HepG2 (cell line): ENCODE measurements around the gene RNU6-1. TPM values are rescaled to one million over a fixed set of nuclear protein-coding genes. Genes with fewer than 3 reads are reported as not detected.

Experiments
- ATRX ChIP-seq: sonication (generic); formaldehyde crosslinking; IDR thresholded peaks from 2 replicates; pipeline ENCODE4 v1.4.0; 2020; ENCODE audit warnings: missing genetic modification reagents, borderline replicate concordance
- DNMT1 ChIP-seq: sonication (generic); formaldehyde crosslinking; IDR thresholded peaks from 2 replicates; pipeline ENCODE4 v1.5.1; 2020; ENCODE audit warnings: mild to moderate bottlenecking, missing genetic modification reagents
- EED ChIP-seq: sonication (generic); formaldehyde crosslinking; IDR thresholded peaks from 2 replicates; pipeline ENCODE4 v1.5.0; 2020; ENCODE audit warnings: mild to moderate bottlenecking, missing genetic modification reagents
- GLI4 ChIP-seq: sonication (generic); formaldehyde crosslinking; IDR thresholded peaks from 2 replicates; pipeline ENCODE4 v1.5.1; 2020; ENCODE audit warnings: missing genetic modification reagents, mild to moderate bottlenecking, moderate library complexity, borderline replicate concordance
- KDM5A ChIP-seq: fragments of 200-600 bp; sonication (generic); IDR thresholded peaks from 2 replicates; pipeline ENCODE4 v1.7.0; 2018; ENCODE audit warnings: antibody characterized with exemption, mild to moderate bottlenecking, low read length, borderline replicate concordance
- NFE2 ChIP-seq: sonication (generic); formaldehyde crosslinking; IDR thresholded peaks from 2 replicates; pipeline ENCODE4 v1.4.0; 2020; ENCODE audit warnings: missing genetic modification reagents
- NR2F6 ChIP-seq, 2 experiments: IDR thresholded peaks; 2 replicates each; pipeline ENCODE4 v1.6.1; 2016; ENCODE audit warnings: antibody characterized with exemption in 1 of 2, mild to moderate bottlenecking in 1 of 2
- PHF20 ChIP-seq: sonication (generic); formaldehyde crosslinking; IDR thresholded peaks from 2 replicates; pipeline ENCODE4 v1.5.0; 2020; ENCODE audit warnings: mild to moderate bottlenecking, missing genetic modification reagents
- PRPF4 ChIP-seq: fragments of 200-400 bp; formaldehyde crosslinking; IDR thresholded peaks from 2 replicates; pipeline ENCODE4 v1.6.1; 2016; ENCODE audit warnings: low read length, low read depth; ENCODE audit not compliant: poor library complexity, severe bottlenecking
- RBAK ChIP-seq: sonication (generic); formaldehyde crosslinking; IDR thresholded peaks from 2 replicates; pipeline ENCODE4 v1.5.1; 2020; ENCODE audit warnings: mild to moderate bottlenecking, missing genetic modification reagents
- RORA ChIP-seq: sonication (generic); formaldehyde crosslinking; IDR thresholded peaks from 2 replicates; pipeline ENCODE4 v1.5.0; 2020; ENCODE audit warnings: mild to moderate bottlenecking, missing genetic modification reagents, moderate library complexity
- XRCC5 ChIP-seq: fragments of 200-400 bp; formaldehyde crosslinking; optimal IDR thresholded peaks from 2 replicates; pipeline ENCODE3; 2017; ENCODE audit warnings: mild to moderate bottlenecking, low read length
- ZBED4 ChIP-seq: sonication (generic); formaldehyde crosslinking; IDR thresholded peaks from 2 replicates; pipeline ENCODE4 v1.4.0; 2020; ENCODE audit warnings: missing genetic modification reagents, borderline replicate concordance
- ZBTB1 ChIP-seq: sonication (generic); formaldehyde crosslinking; IDR thresholded peaks from 2 replicates; pipeline ENCODE4 v1.4.0; 2020; ENCODE audit warnings: missing genetic modification reagents, borderline replicate concordance
- ZBTB3 ChIP-seq: sonication (generic); formaldehyde crosslinking; IDR thresholded peaks from 2 replicates; pipeline ENCODE4 v1.4.0; 2020; ENCODE audit warnings: low read depth, mild to moderate bottlenecking, moderate library complexity, missing genetic modification reagents, borderline replicate concordance
- ZFP62 ChIP-seq: sonication (generic); formaldehyde crosslinking; IDR thresholded peaks from 2 replicates; pipeline ENCODE4 v1.4.0; 2020; ENCODE audit warnings: missing genetic modification reagents
- ZNF207 ChIP-seq: fragments of 450-650 bp; IDR thresholded peaks from 2 replicates; pipeline ENCODE4 v1.6.1; 2016; ENCODE audit warnings: antibody characterized with exemption, borderline replicate concordance
- ZNF441 ChIP-seq: sonication (generic); formaldehyde crosslinking; IDR thresholded peaks from 2 replicates; pipeline ENCODE4 v1.7.0; 2021; ENCODE audit warnings: missing genetic modification reagents, borderline replicate concordance
- ZNF562 ChIP-seq: sonication (generic); formaldehyde crosslinking; IDR thresholded peaks from 2 replicates; pipeline ENCODE4 v1.8.0; 2022; ENCODE audit warnings: missing genetic modification reagents, borderline replicate concordance
- ZNF652 ChIP-seq: IDR thresholded peaks from 2 replicates; pipeline ENCODE4 v1.6.1; 2016; ENCODE audit warnings: low read depth, borderline replicate concordance
- polyA plus RNA-seq, 8 experiments: library from polyadenylated mRNA; depleted of rRNA in 3 of 8; stranded (reverse) in 7 of 8; unstranded in 1 of 8; fragments of >200 nt; fragmentation: Illumina TruSeq in 4 of 8; extraction: Trizol in 4 of 8; gene quantifications; 2 replicates each; pipeline versions ENCODE4 v1.2.1 to v1.2.3, GENCODE V29; 2011 to 2016; ENCODE audit warnings: low read depth in 4 of 8, missing spikeins in 1 of 8, mixed read lengths in 1 of 8; ENCODE audit not compliant: insufficient read depth in 1 of 8
- total RNA-seq, 5 experiments: library from RNA; depleted of rRNA; stranded (reverse); fragments of >200 nt; fragmentation: Illumina TruSeq; extraction: Trizol; gene quantifications; 2 replicates each; pipeline ENCODE4 v1.2.3, GENCODE V29; 2016; ENCODE audit warnings: low read depth in 1 of 5
- TF ChIP-seq, protein P1 (sequence below): sonication (generic); formaldehyde crosslinking; IDR thresholded peaks from 2 replicates; pipeline ENCODE4 v1.4.0; 2020; ENCODE audit warnings: missing genetic modification reagents
- TF ChIP-seq, protein P2 (sequence below): IDR thresholded peaks from 2 replicates; pipeline ENCODE4 v1.6.1; 2016; ENCODE audit warnings: control low read depth

RNU6-1 gene
- total and polyA plus RNA-seq, 2 of the 13 experiments (the other 11 are each of a cell fraction or from before 2014, with no cell fraction given), result under 0.01 TPM; not detected in 1

GRCh38 chr15:67843571-67844387 lies 3.9 kb upstream of the RNU6-1 start (continued):
- TF ChIP-seq, protein P1, sequence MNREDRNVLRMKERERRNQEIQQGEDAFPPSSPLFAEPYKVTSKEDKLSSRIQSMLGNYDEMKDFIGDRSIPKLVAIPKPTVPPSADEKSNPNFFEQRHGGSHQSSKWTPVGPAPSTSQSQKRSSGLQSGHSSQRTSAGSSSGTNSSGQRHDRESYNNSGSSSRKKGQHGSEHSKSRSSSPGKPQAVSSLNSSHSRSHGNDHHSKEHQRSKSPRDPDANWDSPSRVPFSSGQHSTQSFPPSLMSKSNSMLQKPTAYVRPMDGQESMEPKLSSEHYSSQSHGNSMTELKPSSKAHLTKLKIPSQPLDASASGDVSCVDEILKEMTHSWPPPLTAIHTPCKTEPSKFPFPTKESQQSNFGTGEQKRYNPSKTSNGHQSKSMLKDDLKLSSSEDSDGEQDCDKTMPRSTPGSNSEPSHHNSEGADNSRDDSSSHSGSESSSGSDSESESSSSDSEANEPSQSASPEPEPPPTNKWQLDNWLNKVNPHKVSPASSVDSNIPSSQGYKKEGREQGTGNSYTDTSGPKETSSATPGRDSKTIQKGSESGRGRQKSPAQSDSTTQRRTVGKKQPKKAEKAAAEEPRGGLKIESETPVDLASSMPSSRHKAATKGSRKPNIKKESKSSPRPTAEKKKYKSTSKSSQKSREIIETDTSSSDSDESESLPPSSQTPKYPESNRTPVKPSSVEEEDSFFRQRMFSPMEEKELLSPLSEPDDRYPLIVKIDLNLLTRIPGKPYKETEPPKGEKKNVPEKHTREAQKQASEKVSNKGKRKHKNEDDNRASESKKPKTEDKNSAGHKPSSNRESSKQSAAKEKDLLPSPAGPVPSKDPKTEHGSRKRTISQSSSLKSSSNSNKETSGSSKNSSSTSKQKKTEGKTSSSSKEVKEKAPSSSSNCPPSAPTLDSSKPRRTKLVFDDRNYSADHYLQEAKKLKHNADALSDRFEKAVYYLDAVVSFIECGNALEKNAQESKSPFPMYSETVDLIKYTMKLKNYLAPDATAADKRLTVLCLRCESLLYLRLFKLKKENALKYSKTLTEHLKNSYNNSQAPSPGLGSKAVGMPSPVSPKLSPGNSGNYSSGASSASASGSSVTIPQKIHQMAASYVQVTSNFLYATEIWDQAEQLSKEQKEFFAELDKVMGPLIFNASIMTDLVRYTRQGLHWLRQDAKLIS (CRISPR knock-in tag), result no peak
- TF ChIP-seq ZBED4 (CRISPR knock-in tag), result no peak
- no peak for TF ChIP-seq GLI4
- TF ChIP-seq XRCC5, result no peak
- TF ChIP-seq NFE2 (CRISPR knock-in tag), result no peak
- no peak for TF ChIP-seq ZNF207
- TF ChIP-seq KDM5A, result no peak
- no peak for TF ChIP-seq DNMT1 (CRISPR knock-in tag)
- 0 out of 2 replicates have a peak, but pooled peaks have one; percentile 42 for TF ChIP-seq ZBTB3 (CRISPR knock-in tag)
- TF ChIP-seq ZNF441, result no peak
- TF ChIP-seq ZBTB1 (CRISPR knock-in tag), result no peak
- TF ChIP-seq RORA (CRISPR knock-in tag), result no peak
- no peak for TF ChIP-seq EED
- TF ChIP-seq ZNF562 (CRISPR knock-in tag), result no peak
- TF ChIP-seq PHF20 (CRISPR knock-in tag), result no peak
- no peak for TF ChIP-seq PRPF4
- no peak for TF ChIP-seq RBAK (CRISPR knock-in tag)
- TF ChIP-seq ZFP62, result no peak
- no peak for TF ChIP-seq ZNF652 (CRISPR knock-in tag)
- peak; percentile 89 for TF ChIP-seq NR2F6 (IDR thresholded peaks at IDR 0.05)
- TF ChIP-seq NR2F6 (CRISPR knock-in tag; IDR thresholded peaks at IDR 0.05), result peak; percentile 92
- no peak for TF ChIP-seq ATRX
- TF ChIP-seq, protein P2, sequence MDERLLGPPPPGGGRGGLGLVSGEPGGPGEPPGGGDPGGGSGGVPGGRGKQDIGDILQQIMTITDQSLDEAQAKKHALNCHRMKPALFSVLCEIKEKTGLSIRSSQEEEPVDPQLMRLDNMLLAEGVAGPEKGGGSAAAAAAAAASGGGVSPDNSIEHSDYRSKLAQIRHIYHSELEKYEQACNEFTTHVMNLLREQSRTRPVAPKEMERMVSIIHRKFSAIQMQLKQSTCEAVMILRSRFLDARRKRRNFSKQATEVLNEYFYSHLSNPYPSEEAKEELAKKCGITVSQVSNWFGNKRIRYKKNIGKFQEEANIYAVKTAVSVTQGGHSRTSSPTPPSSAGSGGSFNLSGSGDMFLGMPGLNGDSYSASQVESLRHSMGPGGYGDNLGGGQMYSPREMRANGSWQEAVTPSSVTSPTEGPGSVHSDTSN (CRISPR knock-in tag), result no peak
